K562 (cell line): Measurements from ENCODE around the gene OR14J1. TPM values are rescaled to one million over a fixed set of nuclear protein-coding genes. Genes with fewer than 3 reads are reported as not detected.

Source experiments
- CEBPG ChIP-seq, 3 experiments: fragments of 200-800 bp in 1 of 3; sonication (Bioruptor generic) in 1 of 3; sonication (generic) in 1 of 3; formaldehyde crosslinking in 1 of 3; IDR thresholded peaks in 2 of 3; conservative IDR thresholded peaks in 1 of 3; 2 replicates each; pipeline versions ENCODE4 v1.6.1 to v1.8.0; 2016 to 2022; ENCODE audit warnings: missing compliant biosample characterization in 2 of 3, missing genetic modification characterization in 2 of 3, mild to moderate bottlenecking in 1 of 3, missing genetic modification reagents in 1 of 3
- CREM ChIP-seq: IDR thresholded peaks from 2 replicates; pipeline ENCODE4 v1.6.1; 2014; ENCODE audit warnings: antibody characterized with exemption, low read depth
- CUX1 ChIP-seq: fragments of 200-800 bp; sonication (Bioruptor generic); IDR thresholded peaks from 2 replicates; pipeline ENCODE4 v1.6.1; 2016; ENCODE audit warnings: missing genetic modification characterization, missing compliant biosample characterization
- EGR1 ChIP-seq: fragments of 450-650 bp; conservative IDR thresholded peaks from 2 replicates; pipeline ENCODE4 v1.6.1; 2017; ENCODE audit warnings: mild to moderate bottlenecking
- EHMT2 ChIP-seq: fragments of 450-650 bp; IDR thresholded peaks from 2 replicates; pipeline ENCODE4 v1.6.1; 2018; ENCODE audit warnings: antibody characterized with exemption
- FOSL1 ChIP-seq: fragments of 200-800 bp; sonication (Bioruptor generic); conservative IDR thresholded peaks from 2 replicates; pipeline ENCODE4 v1.6.1; 2016; ENCODE audit warnings: missing genetic modification characterization, missing compliant biosample characterization
- STAG1 ChIP-seq: sonication (generic); formaldehyde crosslinking; IDR thresholded peaks from 2 replicates; pipeline ENCODE4 v1.5.0; 2020; ENCODE audit warnings: missing genetic modification reagents, borderline replicate concordance
- polyA plus RNA-seq, 8 experiments: library from polyadenylated mRNA; depleted of rRNA in 4 of 8; stranded (reverse) in 5 of 8; unstranded in 3 of 8; fragments of >200 nt; fragmentation: Nextera tagmentation in 2 of 8; fragmentation: Illumina TruSeq in 1 of 8; extraction: Ambion mirVana in 2 of 8; extraction: Trizol in 1 of 8; gene quantifications; 2 replicates each; pipeline versions ENCODE4 v1.2.1 to v1.2.3, GENCODE V29; 2011 to 2014; ENCODE audit warnings: inconsistent platforms in 1 of 8, missing spikeins in 1 of 8
- total RNA-seq, 7 experiments: library from RNA; depleted of rRNA in 6 of 7; stranded (reverse); fragments of >200 nt in 6 of 7; fragmentation: Illumina TruSeq in 2 of 7; extraction: Trizol in 2 of 7; gene quantifications; 2 replicates each; pipeline versions ENCODE4 v1.2.1 to v1.2.3, GENCODE V29; 2011 to 2021; ENCODE audit warnings: low replicate concordance in 1 of 7

Gene OR14J1
- total and polyA plus RNA-seq, 9 of the 15 experiments (the other 6 are each of a cell fraction or from before 2014, with no cell fraction given): not detected

- TF ChIP-seq CUX1 (no peak), EGR1 (no peak), STAG1 (CRISPR knock-in tag) (no peak), CREM (no peak), EHMT2 (peak; percentile 31; the same call in 1 of the 2 replicates), CEBPG (CRISPR knock-in tag; IDR thresholded peaks at IDR 0.05) (no peak), CEBPG (tag; conservative IDR thresholded peaks at IDR 0.05 in 1 of 2, IDR thresholded peaks at IDR 0.05 in 1 of 2) (peak in 1 of 2 experiments; percentile 65; a peak in 2 of 4 replicates), FOSL1 (tag) (peak; percentile 77)
These were observed 46.0 kb upstream of the OR14J1 start (continued) for GRCh38 chr6:29255530-29255929.
